K562 (cell line): ENCODE results near the gene HNRNPF. TPM values are rescaled to one million over a fixed set of nuclear protein-coding genes. Genes with fewer than 3 reads are reported as not detected.

Experiments used
- CAMTA2 ChIP-seq: fragments of 250-450 bp; sonication (Bioruptor Pico); conservative IDR thresholded peaks from 2 replicates; pipeline ENCODE4 v1.5.1; 2022
- CTCF ChIP-seq, 3 experiments: IDR thresholded peaks in 2 of 3; conservative IDR thresholded peaks in 1 of 3; 2 replicates each; pipeline ENCODE4 v1.5.1; 2011 to 2012; ENCODE audit warnings: low read length in 3 of 3, mild to moderate bottlenecking in 3 of 3, control low read depth in 2 of 3, improper control_type of control experiment in 1 of 3, inconsistent platforms in 1 of 3, low read depth in 1 of 3, mixed read lengths in 1 of 3, moderate library complexity in 1 of 3; ENCODE audit not compliant: insufficient read depth in 2 of 3
- GTF2F1 ChIP-seq: IDR thresholded peaks from 2 replicates; pipeline ENCODE4 v1.6.1; 2011; ENCODE audit warnings: low read depth, low read length, improper control_type of control experiment
- HNRNPLL ChIP-seq: fragments of 200-400 bp; formaldehyde crosslinking; IDR thresholded peaks from 2 replicates; pipeline ENCODE4 v1.6.1; 2017; ENCODE audit warnings: low read length, low read depth, mild to moderate bottlenecking; ENCODE audit not compliant: poor library complexity, severe bottlenecking
- MAFK ChIP-seq: IDR thresholded peaks from 2 replicates; pipeline ENCODE4 v1.6.1; 2011; ENCODE audit warnings: low read length, improper control_type of control experiment
- PATZ1 ChIP-seq: fragments of 250-450 bp; sonication (Bioruptor Pico); IDR thresholded peaks from 2 replicates; pipeline ENCODE4 v1.5.0; 2020; ENCODE audit warnings: mild to moderate bottlenecking, borderline replicate concordance
- PCBP1 ChIP-seq: fragments of 200-400 bp; formaldehyde crosslinking; IDR thresholded peaks from 2 replicates; pipeline ENCODE4 v1.6.1; 2018; ENCODE audit warnings: mild to moderate bottlenecking, low read depth, low read length; ENCODE audit not compliant: poor library complexity, severe bottlenecking
- POLR3A ChIP-seq: IDR thresholded peaks from 2 replicates; pipeline ENCODE4 v1.6.1; 2011; ENCODE audit warnings: borderline replicate concordance, mild to moderate bottlenecking, moderate library complexity; ENCODE audit not compliant: insufficient read length, insufficient read depth; ENCODE audit errors: extremely low read depth
- RNF219 ChIP-seq: fragments of 250-450 bp; sonication (Bioruptor Pico); IDR thresholded peaks from 2 replicates; pipeline ENCODE4 v1.5.0; 2022; ENCODE audit warnings: mild to moderate bottlenecking
- ZNF280A ChIP-seq: fragments of 450-650 bp; IDR thresholded peaks from 2 replicates; pipeline ENCODE4 v1.6.1; 2018; ENCODE audit warnings: mild to moderate bottlenecking, low read depth; ENCODE audit not compliant: partially characterized antibody
- polyA plus RNA-seq, 8 experiments: library from polyadenylated mRNA; depleted of rRNA in 4 of 8; stranded (reverse) in 5 of 8; unstranded in 3 of 8; fragments of >200 nt; fragmentation: Nextera tagmentation in 2 of 8; fragmentation: Illumina TruSeq in 1 of 8; extraction: Ambion mirVana in 2 of 8; extraction: Trizol in 1 of 8; gene quantifications; 2 replicates each; pipeline versions ENCODE4 v1.2.1 to v1.2.3, GENCODE V29; 2011 to 2014; ENCODE audit warnings: inconsistent platforms in 1 of 8, missing spikeins in 1 of 8
- total RNA-seq, 7 experiments: library from RNA; depleted of rRNA in 6 of 7; stranded (reverse); fragments of >200 nt in 6 of 7; fragmentation: Illumina TruSeq in 2 of 7; extraction: Trizol in 2 of 7; gene quantifications; 2 replicates each; pipeline versions ENCODE4 v1.2.1 to v1.2.3, GENCODE V29; 2011 to 2021; ENCODE audit warnings: low replicate concordance in 1 of 7

Gene HNRNPF
- total and polyA plus RNA-seq, 9 of the 15 experiments (the other 6 are each of a cell fraction or from before 2014, with no cell fraction given): 192 to 489 (median 416) TPM

- no peak for TF ChIP-seq RNF219
- TF ChIP-seq CAMTA2 (CRISPR knock-in tag): no peak
- TF ChIP-seq HNRNPLL: no peak
- no peak for TF ChIP-seq PATZ1
- TF ChIP-seq CTCF (IDR thresholded peaks at IDR 0.05 in 2 of 3, conservative IDR thresholded peaks at IDR 0.05 in 1 of 3; ENCODE audit: insufficient read depth in 2 of 3, low read depth in 1 of 3, low read length in 3 of 3): peak; percentile 98 to 99 (median 99)
- TF ChIP-seq MAFK: no peak
- TF ChIP-seq PCBP1: no peak
- TF ChIP-seq ZNF280A: no peak
- no peak for TF ChIP-seq POLR3A
- TF ChIP-seq GTF2F1: no peak
Observed at GRCh38 chr10:43348511-43349312, 60.3 kb downstream of the HNRNPF start (continued).
